Neutrophil (primary cell): ENCODE data around the gene PCDHGB2.
"Not testable (repeated sequence)": the region's sequence is repeated elsewhere in the genome, so short reads cannot be mapped to it uniquely, and the experiment has no call there.

ENCODE experiments used
- H3K27ac ChIP-seq: fragments of 200-600 bp; sonication (generic); 2 replicates; pipeline ENCODE4 v1.5.1; 2016; ENCODE audit warnings: mild to moderate bottlenecking, moderate library complexity
- H3K27me3 ChIP-seq: fragments of 200-600 bp; sonication (generic); 2 replicates; pipeline ENCODE4 v1.6.0; 2016; ENCODE audit warnings: mild to moderate bottlenecking
- H3K36me3 ChIP-seq: fragments of 200-600 bp; sonication (generic); 2 replicates; pipeline ENCODE4 v1.5.1; 2017
- H3K4me1 ChIP-seq, 2 experiments: fragments of 200-600 bp in 1 of 2; sonication (generic) in 1 of 2; 1 replicate in 1 of 2; 2 replicates in 1 of 2; pipeline versions ENCODE4 v1.5.1 to v1.6.1; 2013 to 2016; ENCODE audit warnings: low read depth in 1 of 2, low read length in 1 of 2, mild to moderate bottlenecking in 1 of 2, moderate library complexity in 1 of 2; ENCODE audit not compliant: control insufficient read depth in 1 of 2, insufficient read depth in 1 of 2
- H3K4me3 ChIP-seq, 2 experiments: fragments of 200-600 bp in 1 of 2; sonication (generic) in 1 of 2; 1 replicate in 1 of 2; 2 replicates in 1 of 2; pipeline ENCODE4 v1.5.1; 2013 to 2016; ENCODE audit warnings: low read depth in 1 of 2, low read length in 1 of 2, mild to moderate bottlenecking in 1 of 2, moderate library complexity in 1 of 2
- H3K9me3 ChIP-seq: fragments of 200-600 bp; sonication (generic); 2 replicates; pipeline ENCODE4 v1.5.1; 2016
- CTCF ChIP-seq: fragments of 200-600 bp; sonication (generic); IDR thresholded peaks from 2 replicates; pipeline ENCODE4 v1.5.1; 2016; ENCODE audit warnings: antibody characterized with exemption

PCDHGB2 gene

GRCh38 chr5:141320225-141321169 lies 39.3 kb upstream of the PCDHGB2 start, which contains the start of gene TAF7:
Gene TAF7, minus strand, starts transcription at chr5:141320784. Its CDS starts 740 bp downstream, at chr5:141320044.
- Histone ChIP-seq H3K27ac (peak within 1 kb of the TSS; percentile 95), H3K9me3 (peaks cover 33% of the 10 kb centered on the region), H3K27me3 (peaks cover 16% of the 10 kb centered on the region), H3K4me1 (peaks cover 12 to 15% of the 10 kb centered on the region in 2 experiments), H3K4me3 (peak within 1 kb of the TSS; percentile 81), H3K36me3 (no peaks in the 10 kb centered on the region)
- peak; percentile 91 for TF ChIP-seq CTCF

- no peak overlapping the region for H3K4me3 ChIP-seq
- H3K27ac ChIP-seq: no peak overlapping the region
- H3K36me3 ChIP-seq: no peaks in the 10 kb centered on the region
- peaks cover 34% of the 10 kb centered on the region for H3K27me3 ChIP-seq
- H3K9me3 ChIP-seq: peaks cover 32% of the 10 kb centered on the region
- H3K4me1 ChIP-seq: peaks cover 12 to 15% of the 10 kb centered on the region in 2 experiments
- no peak for TF ChIP-seq CTCF
These were observed 37.5 kb upstream of the PCDHGB2 start for GRCh38 chr5:141322261-141322660.

- Histone ChIP-seq H3K27me3 (peaks cover 74% of the 10 kb centered on the region), H3K4me1 (peaks cover under 1 to 2% of the 10 kb centered on the region in 2 experiments), H3K9me3 (peaks cover 20% of the 10 kb centered on the region), H3K36me3 (no peaks in the 10 kb centered on the region), H3K27ac (no peak overlapping the region), H3K4me3 (peak overlapping the region in 1 of 2 experiments; percentile 23)
- no peak for TF ChIP-seq CTCF
These were observed 33.5 kb upstream of the PCDHGB2 start for GRCh38 chr5:141326088-141326854.

GRCh38 chr5:141328231-141328630 lies 31.6 kb upstream of the PCDHGB2 start:
- peaks cover 94% of the 10 kb centered on the region for H3K27me3 ChIP-seq
- peaks cover 19% of the 10 kb centered on the region for H3K9me3 ChIP-seq
- H3K36me3 ChIP-seq: no peaks in the 10 kb centered on the region
- H3K27ac ChIP-seq: no peak overlapping the region
- H3K4me1 ChIP-seq: no peaks in the 10 kb centered on the region
- H3K4me3 ChIP-seq: no peak overlapping the region
- TF ChIP-seq CTCF: no peak

GRCh38 chr5:141330299-141331080 lies 29.3 kb upstream of the PCDHGB2 start, which contains the start of gene PCDHGA1:
Gene PCDHGA1, plus strand, starts transcription at chr5:141330514.
- peaks cover 19% of the 10 kb centered on the region for H3K9me3 ChIP-seq
- H3K27ac ChIP-seq: no peak within 1 kb of the TSS
- no peak within 1 kb of the TSS for H3K4me3 ChIP-seq
- peaks cover 100% of the 10 kb centered on the region for H3K27me3 ChIP-seq
- TF ChIP-seq CTCF: no peak
- no peaks in the 10 kb centered on the region for H3K36me3 ChIP-seq
- H3K4me1 ChIP-seq: no peaks in the 10 kb centered on the region

GRCh38 chr5:141332571-141332970 lies 27.2 kb upstream of the PCDHGB2 start:
- not testable (repeated sequence) for H3K4me3 ChIP-seq, H3K27ac ChIP-seq, H3K4me1 ChIP-seq, H3K36me3 ChIP-seq
- peaks cover 19% of the 10 kb centered on the region for H3K9me3 ChIP-seq
- peaks cover 100% of the 10 kb centered on the region for H3K27me3 ChIP-seq
